HG02678 (cell line): Measurements from ENCODE around the gene SREBF1.
A peak's percentile ranks its signal among the peaks of the same experiment; 100 is the strongest.

Source experiments
- ATAC-seq: cut with Tn5 transposase; IDR thresholded peaks from one replicate; pipeline ENCODE4 v1.9.1; 2021; ENCODE audit warnings: mild to moderate bottlenecking, moderate library complexity; ENCODE audit not compliant: unreplicated experiment

SREBF1 gene

GRCh38 chr17:17766077-17766743, 70.6 kb downstream of the SREBF1 start:
- ATAC-seq, result peak; percentile 53

- ATAC-seq, result no peak
These were observed 71.3 kb downstream of the SREBF1 start for GRCh38 chr17:17765359-17766076.

GRCh38 chr17:17763734-17764133, 73.1 kb downstream of the SREBF1 start:
- ATAC-seq, result no peak

GRCh38 chr17:17763136-17763535, 73.7 kb downstream of the SREBF1 start:
- ATAC-seq, result no peak

DNA sequence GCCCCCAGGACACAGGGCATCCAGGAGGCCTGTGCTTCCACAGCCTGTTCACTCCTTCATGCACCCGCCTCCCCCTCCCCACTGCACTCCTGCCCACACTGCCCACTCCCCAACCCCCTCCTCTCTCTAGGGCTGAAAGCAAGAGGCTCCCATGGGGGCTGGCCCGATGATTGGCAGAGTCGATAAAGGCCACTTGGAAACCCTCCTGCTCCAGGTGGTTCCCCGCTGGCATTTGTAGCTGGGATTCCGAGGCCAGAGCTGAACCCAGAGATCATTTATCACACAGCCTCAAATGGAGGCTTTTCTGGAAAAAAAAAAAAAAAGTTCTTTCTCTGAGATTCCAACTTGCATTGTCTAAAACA, 74.1 kb downstream of the SREBF1 start:
- no peak for ATAC-seq
